ENCODE measurements around the gene SPDL1. TPM values are rescaled to one million over a fixed set of nuclear protein-coding genes. Genes with fewer than 3 reads are reported as not detected.

The SPDL1 gene
- polyA plus RNA-seq, 1 experiment, result 35.4 TPM

DNA sequence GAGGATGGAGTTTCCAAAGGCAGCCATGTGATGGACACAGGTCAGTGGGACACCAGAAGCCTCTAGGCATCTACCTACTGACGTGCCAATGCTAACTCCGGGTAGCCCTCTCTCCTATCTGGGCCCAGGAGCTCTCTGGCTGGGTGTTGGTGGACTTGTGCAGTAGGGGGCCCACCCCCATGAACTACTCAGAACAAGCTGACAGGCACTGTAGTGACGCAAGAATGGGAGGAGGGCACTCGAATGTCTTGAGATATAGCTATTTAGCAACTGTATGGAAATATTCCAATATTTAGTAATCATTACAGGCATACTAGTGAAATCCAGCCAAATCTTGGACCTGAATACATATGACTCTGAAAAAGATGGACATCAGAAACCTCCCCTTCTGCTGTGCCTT lies 47.8 kb downstream of the SPDL1 start:
- Histone ChIP-seq H3K36me3 (ENCODE audit: control insufficient read depth, insufficient read depth, low read length) (no peaks in the 10 kb centered on the region), H3K27me3 (ENCODE audit: control insufficient read depth, insufficient read depth, low read length) (no peaks in the 10 kb centered on the region), H3K4me3 (ENCODE audit: low read depth, low read length) (no peak overlapping the region)
- TF ChIP-seq, protein P1, sequence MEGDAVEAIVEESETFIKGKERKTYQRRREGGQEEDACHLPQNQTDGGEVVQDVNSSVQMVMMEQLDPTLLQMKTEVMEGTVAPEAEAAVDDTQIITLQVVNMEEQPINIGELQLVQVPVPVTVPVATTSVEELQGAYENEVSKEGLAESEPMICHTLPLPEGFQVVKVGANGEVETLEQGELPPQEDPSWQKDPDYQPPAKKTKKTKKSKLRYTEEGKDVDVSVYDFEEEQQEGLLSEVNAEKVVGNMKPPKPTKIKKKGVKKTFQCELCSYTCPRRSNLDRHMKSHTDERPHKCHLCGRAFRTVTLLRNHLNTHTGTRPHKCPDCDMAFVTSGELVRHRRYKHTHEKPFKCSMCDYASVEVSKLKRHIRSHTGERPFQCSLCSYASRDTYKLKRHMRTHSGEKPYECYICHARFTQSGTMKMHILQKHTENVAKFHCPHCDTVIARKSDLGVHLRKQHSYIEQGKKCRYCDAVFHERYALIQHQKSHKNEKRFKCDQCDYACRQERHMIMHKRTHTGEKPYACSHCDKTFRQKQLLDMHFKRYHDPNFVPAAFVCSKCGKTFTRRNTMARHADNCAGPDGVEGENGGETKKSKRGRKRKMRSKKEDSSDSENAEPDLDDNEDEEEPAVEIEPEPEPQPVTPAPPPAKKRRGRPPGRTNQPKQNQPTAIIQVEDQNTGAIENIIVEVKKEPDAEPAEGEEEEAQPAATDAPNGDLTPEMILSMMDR (IDR thresholded peaks at IDR 0.05; ENCODE audit: insufficient read depth, low read depth, low read length), result no peak
- ChIA-PET POLR2A (no interaction called here), CTCF (interaction anchor here (0.6 to 1.3 kb wide), 4 partner anchors 10 to 350 kb away, joined by 3 to 4 read pairs (median 3); partner anchors contain the start of gene INSYN2B)
- DNase-seq (ENCODE audit: low read depth), result no peak

DNA sequence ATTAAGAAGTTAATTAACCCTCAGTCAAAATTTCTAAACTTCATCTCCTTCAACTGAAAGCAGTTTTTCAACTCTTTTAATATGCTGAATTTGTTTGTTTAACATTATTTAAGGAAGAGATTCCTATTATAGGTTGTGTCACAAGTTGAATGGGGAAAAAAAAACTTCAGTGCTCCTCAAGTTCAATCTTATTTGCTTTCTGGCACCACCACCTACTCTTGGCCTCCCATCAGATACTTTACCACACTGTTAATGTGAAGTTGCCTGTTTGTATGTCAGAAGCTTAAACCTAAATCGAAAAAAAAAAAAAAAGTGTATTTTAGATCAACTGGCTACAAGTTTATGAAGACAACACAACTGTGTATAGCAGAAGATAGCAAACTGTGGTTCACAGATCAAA lies 49.4 kb downstream of the SPDL1 start:
- CTCF ChIA-PET, result no interaction called here
- TF ChIP-seq, protein P1 (IDR thresholded peaks at IDR 0.05; ENCODE audit: insufficient read depth, low read depth, low read length), result no peak
- POLR2A ChIA-PET, result no interaction called here
- Histone ChIP-seq H3K36me3 (ENCODE audit: control insufficient read depth, insufficient read depth, low read length) (no peaks in the 10 kb centered on the region), H3K27me3 (ENCODE audit: control insufficient read depth, insufficient read depth, low read length) (no peaks in the 10 kb centered on the region), H3K4me3 (ENCODE audit: low read depth, low read length) (no peak overlapping the region)
- no peak for DNase-seq (ENCODE audit: low read depth)

DNA sequence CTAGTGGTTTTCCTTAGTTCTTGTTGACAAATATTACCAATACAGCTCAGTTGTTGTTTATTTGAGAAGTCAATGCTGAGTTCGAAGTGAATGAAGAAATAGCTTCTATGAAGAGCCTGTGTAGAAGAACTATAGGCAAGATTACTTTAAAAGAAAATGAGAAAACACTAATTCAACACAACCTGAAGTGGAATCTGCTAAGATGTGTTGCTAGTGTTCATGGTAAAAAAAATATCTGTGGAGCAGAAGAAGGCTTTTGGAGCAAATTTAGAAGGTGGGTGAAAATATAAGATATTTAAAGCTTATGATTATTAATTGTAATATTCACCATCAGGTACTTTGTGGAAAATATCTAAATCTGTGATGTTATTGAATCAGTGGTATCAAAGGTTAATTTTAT lies 51.0 kb downstream of the SPDL1 start:
- Histone ChIP-seq H3K4me3 (ENCODE audit: low read depth, low read length) (no peak overlapping the region), H3K27me3 (ENCODE audit: control insufficient read depth, insufficient read depth, low read length) (no peaks in the 10 kb centered on the region), H3K36me3 (ENCODE audit: control insufficient read depth, insufficient read depth, low read length) (no peaks in the 10 kb centered on the region)
- TF ChIP-seq, protein P1 (IDR thresholded peaks at IDR 0.05; ENCODE audit: insufficient read depth, low read depth, low read length), result no peak
- ChIA-PET POLR2A (no interaction called here), CTCF (no interaction called here)
- DNase-seq (ENCODE audit: low read depth), result no peak

DNA sequence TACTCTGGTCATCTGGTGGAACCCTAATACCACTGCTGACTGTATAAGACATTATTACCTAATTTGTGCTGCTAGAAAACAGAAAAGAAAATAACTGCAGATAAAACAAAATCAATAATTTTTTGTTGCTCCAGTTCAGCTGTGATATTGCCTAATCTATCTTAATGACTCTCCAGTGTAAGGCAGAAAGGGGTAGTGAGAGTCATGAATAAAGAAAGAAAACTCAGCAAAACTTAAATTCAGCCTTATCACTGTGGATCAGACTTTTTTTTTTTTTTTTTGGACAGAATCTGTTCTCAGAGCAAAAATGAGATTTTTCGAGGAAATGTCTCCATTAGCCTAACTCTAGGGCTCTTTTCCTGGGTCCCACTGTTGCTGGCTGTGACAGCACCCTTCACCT lies 52.4 kb downstream of the SPDL1 start:
- TF ChIP-seq, protein P1 (IDR thresholded peaks at IDR 0.05; ENCODE audit: insufficient read depth, low read depth, low read length), result no peak
- Histone ChIP-seq H3K36me3 (ENCODE audit: control insufficient read depth, insufficient read depth, low read length) (no peaks in the 10 kb centered on the region), H3K4me3 (ENCODE audit: low read depth, low read length) (no peak overlapping the region), H3K27me3 (ENCODE audit: control insufficient read depth, insufficient read depth, low read length) (no peaks in the 10 kb centered on the region)
- ChIA-PET POLR2A (no interaction called here), CTCF (no interaction called here)
- DNase-seq (ENCODE audit: low read depth), result no peak

DNA sequence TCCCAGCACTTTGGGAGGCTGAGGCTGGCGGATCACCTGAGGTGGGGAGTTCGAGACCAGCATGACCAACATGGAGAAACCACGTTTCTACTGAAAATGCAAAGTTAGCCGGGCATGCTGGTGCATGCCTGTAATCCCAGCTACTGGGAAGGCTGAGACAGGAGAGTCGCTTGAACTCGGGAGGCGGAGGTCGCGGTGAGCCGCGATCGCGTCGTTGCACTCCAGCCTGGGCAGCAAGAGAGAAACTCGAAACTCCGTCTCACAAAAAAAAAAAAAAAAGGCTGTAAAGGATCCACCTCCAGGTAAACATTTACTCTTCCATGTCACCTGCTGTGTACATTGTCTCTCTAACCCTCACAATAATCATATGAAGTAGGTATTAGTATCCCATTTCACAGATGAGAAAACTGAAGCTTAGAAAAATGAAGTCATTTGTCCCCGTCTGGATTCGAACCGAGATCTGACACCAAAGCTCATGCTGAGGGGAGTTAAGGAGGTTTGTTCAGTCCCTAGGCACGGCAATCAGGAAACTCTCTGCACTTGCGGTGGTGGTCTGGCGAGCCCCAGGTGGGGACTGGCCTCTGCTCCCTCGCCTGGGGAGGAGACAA lies 53.0 kb downstream of the SPDL1 start:
- TF ChIP-seq, protein P1 (IDR thresholded peaks at IDR 0.05; ENCODE audit: insufficient read depth, low read depth, low read length), result no peak
- POLR2A ChIA-PET, result no interaction called here
- no peak for DNase-seq (ENCODE audit: low read depth)
- peak overlapping the region; percentile 29 for H3K4me3 ChIP-seq (ENCODE audit: low read depth, low read length)
- H3K36me3 ChIP-seq (ENCODE audit: control insufficient read depth, insufficient read depth, low read length), result no peaks in the 10 kb centered on the region
- no peaks in the 10 kb centered on the region for H3K27me3 ChIP-seq (ENCODE audit: control insufficient read depth, insufficient read depth, low read length)
- CTCF ChIA-PET, result no interaction called here

All from BJ (cell line).